ENCODE data around the gene AMMECR1. TPM values are rescaled to one million over a fixed set of nuclear protein-coding genes. Genes with fewer than 3 reads are reported as not detected.

Gene AMMECR1
- total RNA-seq, 4 donors from 2014 or later, result 7.4 to 18.9 (median 12.6) TPM

DNA sequence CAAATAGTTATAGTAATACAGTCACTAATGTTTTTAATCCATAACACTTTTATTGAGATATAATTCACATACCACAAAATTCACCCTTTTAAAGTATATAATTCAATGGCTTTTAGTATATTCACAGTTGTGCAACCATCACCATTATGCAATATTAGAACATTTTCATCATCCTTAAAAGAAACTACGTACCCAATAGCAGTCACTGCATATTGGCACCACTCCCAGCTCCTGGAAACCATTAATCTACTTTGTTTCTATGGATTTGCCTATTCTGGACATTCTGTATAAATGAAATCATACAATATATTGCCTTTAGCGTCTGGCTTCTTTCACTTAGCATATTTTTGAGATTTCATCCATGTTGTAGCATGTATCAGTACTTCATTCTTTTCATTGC lies 99.3 kb downstream of the AMMECR1 start:
- Histone ChIP-seq H3K4me3 (no peak overlapping the region), H3K36me3 (no peaks in the 10 kb centered on the region), H3K9me3 (no peaks in the 10 kb centered on the region), H3K27me3 (no peaks in the 10 kb centered on the region), H3K4me1 (no peaks in the 10 kb centered on the region), H3K27ac (no peak overlapping the region)
- 60% methylated on average over 2 of the region's 2 CpGs for WGBS
- TF ChIP-seq POLR2A (IDR thresholded peaks at IDR 0.05) (no peak), POLR2AphosphoS5 (IDR thresholded peaks at IDR 0.05) (no peak), CTCF (IDR thresholded peaks at IDR 0.05) (no peak), EP300 (IDR thresholded peaks at IDR 0.05) (no peak)
- no peak for DNase-seq (ENCODE audit: low spot score in 2 of 2)

- 69% methylated on average over 4 of the region's 4 CpGs for WGBS
- TF ChIP-seq POLR2A (IDR thresholded peaks at IDR 0.05), result no peak
- no peak for TF ChIP-seq POLR2AphosphoS5 (IDR thresholded peaks at IDR 0.05)
- no peak for TF ChIP-seq CTCF (IDR thresholded peaks at IDR 0.05)
- no peak for TF ChIP-seq EP300 (IDR thresholded peaks at IDR 0.05)
- Histone ChIP-seq H3K27ac (no peak overlapping the region), H3K9me3 (no peaks in the 10 kb centered on the region), H3K4me1 (no peaks in the 10 kb centered on the region), H3K36me3 (no peaks in the 10 kb centered on the region), H3K27me3 (no peaks in the 10 kb centered on the region), H3K4me3 (no peak overlapping the region)
- no peak for DNase-seq (ENCODE audit: low spot score in 2 of 2)
Measured at GRCh38 chrX:110216027-110216426, 101.9 kb downstream of the AMMECR1 start.

- no peak for DNase-seq (ENCODE audit: low spot score in 2 of 2)
Measured at GRCh38 chrX:110215411-110215810, 102.5 kb downstream of the AMMECR1 start.

GRCh38 chrX:110214684-110215083 lies 103.2 kb downstream of the AMMECR1 start:
- WGBS, result 93% methylated on average over 1 of the region's 1 CpG
- H3K27ac ChIP-seq, result no peak overlapping the region
- DNase-seq (ENCODE audit: low spot score in 2 of 2), result no peak
- TF ChIP-seq CTCF (IDR thresholded peaks at IDR 0.05) (no peak), POLR2AphosphoS5 (IDR thresholded peaks at IDR 0.05) (no peak), EP300 (IDR thresholded peaks at IDR 0.05) (no peak), POLR2A (IDR thresholded peaks at IDR 0.05) (no peak)
- H3K9me3 ChIP-seq, result no peaks in the 10 kb centered on the region
- no peaks in the 10 kb centered on the region for H3K4me1 ChIP-seq
- no peaks in the 10 kb centered on the region for H3K36me3 ChIP-seq
- no peak overlapping the region for H3K4me3 ChIP-seq
- H3K27me3 ChIP-seq, result no peaks in the 10 kb centered on the region

More at GRCh38 chrX:110215411-110215810, 102.5 kb downstream of the AMMECR1 start:
- Histone ChIP-seq H3K4me3 (no peak overlapping the region), H3K9me3 (no peaks in the 10 kb centered on the region), H3K36me3 (no peaks in the 10 kb centered on the region), H3K27ac (no peak overlapping the region), H3K4me1 (no peaks in the 10 kb centered on the region), H3K27me3 (no peaks in the 10 kb centered on the region)
- TF ChIP-seq POLR2A (IDR thresholded peaks at IDR 0.05) (no peak), CTCF (IDR thresholded peaks at IDR 0.05) (no peak), EP300 (IDR thresholded peaks at IDR 0.05) (no peak), POLR2AphosphoS5 (IDR thresholded peaks at IDR 0.05) (no peak)
- 61% methylated on average over 1 of the region's 1 CpG for WGBS

GRCh38 chrX:110213183-110213582 lies 104.7 kb downstream of the AMMECR1 start:
- TF ChIP-seq POLR2A (IDR thresholded peaks at IDR 0.05) (no peak), POLR2AphosphoS5 (IDR thresholded peaks at IDR 0.05) (no peak), EP300 (IDR thresholded peaks at IDR 0.05) (no peak), CTCF (IDR thresholded peaks at IDR 0.05) (no peak)
- no peaks in the 10 kb centered on the region for H3K27me3 ChIP-seq
- no peak for DNase-seq (ENCODE audit: low spot score in 2 of 2)
- H3K4me3 ChIP-seq, result no peak overlapping the region
- H3K9me3 ChIP-seq, result no peaks in the 10 kb centered on the region
- WGBS, result 79% methylated on average over 1 of the region's 1 CpG
- H3K27ac ChIP-seq, result no peak overlapping the region
- no peaks in the 10 kb centered on the region for H3K4me1 ChIP-seq
- H3K36me3 ChIP-seq, result no peaks in the 10 kb centered on the region
